Breast epithelium (tissue), 3 donors: ENCODE measurements around the gene CACNA2D3.

ENCODE experiments used
- POLR2A ChIP-seq: fragments of 450-650 bp; IDR thresholded peaks from one replicate; pipeline ENCODE4 v1.6.1; 2016; ENCODE audit warnings: antibody characterized with exemption, mild to moderate bottlenecking, moderate library complexity
- POLR2AphosphoS5 ChIP-seq, 3 donors: sonication (generic); formaldehyde crosslinking; IDR thresholded peaks; one replicate each; pipeline ENCODE4 v1.6.1; 2017; ENCODE audit warnings: antibody characterized with exemption in 3 of 3
- TF ChIP-seq, protein P1 (sequence below), 3 donors: fragments of 450-650 bp; IDR thresholded peaks; one replicate each; pipeline ENCODE4 v1.5.1; 2016 to 2017; ENCODE audit warnings: antibody characterized with exemption in 3 of 3, mild to moderate bottlenecking in 3 of 3, moderate library complexity in 3 of 3

DNA sequence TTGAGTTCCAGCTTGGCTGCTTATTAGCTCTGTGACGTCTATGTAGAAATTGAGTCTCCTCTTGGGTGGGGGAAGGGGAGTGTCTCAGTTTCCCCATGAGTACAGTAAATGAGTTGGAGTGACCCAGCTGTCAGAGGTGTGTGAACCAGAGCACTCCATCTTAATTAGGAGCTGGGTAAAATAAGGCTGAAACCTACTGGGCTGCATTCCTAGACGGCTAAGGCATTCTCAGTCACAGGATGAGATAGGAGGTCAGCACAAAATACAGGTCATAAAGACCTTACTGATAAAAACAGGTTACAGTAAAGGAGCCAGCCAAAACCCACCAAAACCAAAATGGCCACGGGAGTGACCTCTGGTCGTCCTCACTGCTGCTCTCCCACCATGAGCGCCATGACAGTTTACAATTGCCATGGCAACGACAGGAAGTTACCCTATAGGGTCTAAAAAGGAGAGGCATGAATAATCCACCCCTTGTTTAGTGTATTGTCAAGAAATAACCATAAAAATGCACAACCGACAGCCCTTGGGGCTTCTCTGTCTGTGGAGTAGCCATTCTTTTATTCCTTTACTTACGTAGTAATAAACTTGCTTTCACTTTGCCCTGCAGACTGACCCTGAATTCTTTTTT is 222.4 kb downstream of the CACNA2D3 start:
- TF ChIP-seq POLR2A (no peak), POLR2AphosphoS5 (IDR thresholded peaks at IDR 0.05) (no peak)
- TF ChIP-seq, protein P1, sequence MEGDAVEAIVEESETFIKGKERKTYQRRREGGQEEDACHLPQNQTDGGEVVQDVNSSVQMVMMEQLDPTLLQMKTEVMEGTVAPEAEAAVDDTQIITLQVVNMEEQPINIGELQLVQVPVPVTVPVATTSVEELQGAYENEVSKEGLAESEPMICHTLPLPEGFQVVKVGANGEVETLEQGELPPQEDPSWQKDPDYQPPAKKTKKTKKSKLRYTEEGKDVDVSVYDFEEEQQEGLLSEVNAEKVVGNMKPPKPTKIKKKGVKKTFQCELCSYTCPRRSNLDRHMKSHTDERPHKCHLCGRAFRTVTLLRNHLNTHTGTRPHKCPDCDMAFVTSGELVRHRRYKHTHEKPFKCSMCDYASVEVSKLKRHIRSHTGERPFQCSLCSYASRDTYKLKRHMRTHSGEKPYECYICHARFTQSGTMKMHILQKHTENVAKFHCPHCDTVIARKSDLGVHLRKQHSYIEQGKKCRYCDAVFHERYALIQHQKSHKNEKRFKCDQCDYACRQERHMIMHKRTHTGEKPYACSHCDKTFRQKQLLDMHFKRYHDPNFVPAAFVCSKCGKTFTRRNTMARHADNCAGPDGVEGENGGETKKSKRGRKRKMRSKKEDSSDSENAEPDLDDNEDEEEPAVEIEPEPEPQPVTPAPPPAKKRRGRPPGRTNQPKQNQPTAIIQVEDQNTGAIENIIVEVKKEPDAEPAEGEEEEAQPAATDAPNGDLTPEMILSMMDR (IDR thresholded peaks at IDR 0.05), result no peak
